Measurements from ENCODE around the gene GAS2L1. TPM values are rescaled to one million over a fixed set of nuclear protein-coding genes. Genes with fewer than 3 reads are reported as not detected.
"Not testable (repeated sequence)": the region's sequence is repeated elsewhere in the genome, so short reads cannot be mapped to it uniquely, and the experiment has no call there.

Gene GAS2L1
- total and polyA plus RNA-seq, 2 donors, result 4.8 to 33.7 TPM

DNA sequence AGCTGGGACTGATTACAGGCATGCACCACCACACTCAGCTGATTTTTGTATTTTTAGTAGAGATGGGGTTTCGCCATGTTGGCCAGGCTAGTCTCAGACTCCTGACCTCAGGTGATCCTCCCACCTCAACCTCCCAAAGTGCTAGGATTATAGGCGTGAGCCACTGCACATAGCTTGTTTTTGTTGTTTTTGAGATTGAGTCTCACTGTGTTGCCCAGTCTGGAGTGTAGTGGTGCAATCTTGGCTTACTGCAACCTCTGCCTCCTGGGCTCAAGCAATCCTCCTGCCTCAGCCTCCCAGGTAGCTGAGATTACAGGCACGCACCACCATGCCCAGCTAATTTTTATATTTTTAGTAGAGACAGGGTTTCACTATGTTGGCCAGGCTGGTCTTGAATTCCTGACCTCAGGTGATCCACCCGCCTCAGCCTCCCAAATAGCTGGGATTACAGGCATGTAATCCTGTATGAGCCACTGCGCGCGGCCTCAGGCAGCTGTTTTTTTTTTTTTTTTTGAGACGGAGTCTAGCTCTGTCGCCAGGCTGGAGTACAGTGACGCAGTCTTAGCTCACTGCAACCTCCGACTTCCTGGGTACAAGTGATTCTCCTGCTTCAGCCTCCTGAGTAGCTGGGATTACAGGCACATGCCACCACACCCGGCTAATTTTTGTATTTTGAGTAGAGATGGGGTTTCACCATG lies 50.9 kb downstream of the GAS2L1 start:
- not testable (repeated sequence) for H3K36me3 ChIP-seq (ENCODE audit: insufficient read depth); DNase-seq (ENCODE audit: extremely low spot score); H3K4me3 ChIP-seq (ENCODE audit: low read depth, low read length); H3K27ac ChIP-seq (ENCODE audit: low read depth); H3K4me1 ChIP-seq (ENCODE audit: insufficient read depth)
- WGBS, result 94% methylated on average over 12 of the region's 12 CpGs

- no peaks in the 10 kb centered on the region for H3K36me3 ChIP-seq (ENCODE audit: insufficient read depth)
- no peak overlapping the region for H3K27ac ChIP-seq (ENCODE audit: low read depth)
- no peaks in the 10 kb centered on the region for H3K4me1 ChIP-seq (ENCODE audit: insufficient read depth)
- no peak for DNase-seq (ENCODE audit: extremely low spot score)
- no peak overlapping the region for H3K4me3 ChIP-seq (ENCODE audit: low read depth, low read length)
- 22% methylated on average over 9 of the region's 9 CpGs for WGBS
Observed at GRCh38 chr22:29359469-29359868, 53.0 kb downstream of the GAS2L1 start.

Small RNA genes lying within 50 kb of the gene (small RNA-seq; reads per million reads assigned to genes)
- not detected for gene MIR3653

Other genes with a start within 250 kb of the GAS2L1 start
- not detected for gene C22orf31, start 244.8 kb upstream of the GAS2L1 start, total RNA-seq
- gene C22orf31, start 244.8 kb upstream of the GAS2L1 start, polyA plus RNA-seq, result not detected
- gene KREMEN1, start 233.6 kb upstream of the GAS2L1 start, total RNA-seq, result 10.1 TPM
- gene KREMEN1, start 233.6 kb upstream of the GAS2L1 start, polyA plus RNA-seq, result 16.7 TPM
- gene EMID1, start 100.8 kb upstream of the GAS2L1 start, total RNA-seq, result 9.4 TPM
- gene EMID1, start 100.8 kb upstream of the GAS2L1 start, polyA plus RNA-seq, result 7.0 TPM
- gene RHBDD3, start 38.7 kb upstream of the GAS2L1 start, total RNA-seq, result 11.7 TPM
- 26.9 TPM for gene RHBDD3, start 38.7 kb upstream of the GAS2L1 start, polyA plus RNA-seq
- 98.6 TPM for gene EWSR1, start 38.4 kb upstream of the GAS2L1 start, total RNA-seq
- 143 TPM for gene EWSR1, start 38.4 kb upstream of the GAS2L1 start, polyA plus RNA-seq
- gene RASL10A, start 9.0 kb downstream of the GAS2L1 start, total RNA-seq, result 0.58 TPM
- 2.0 TPM for gene RASL10A, start 9.0 kb downstream of the GAS2L1 start, polyA plus RNA-seq
- gene AP1B1, start 81.9 kb downstream of the GAS2L1 start, total RNA-seq, result 41.9 TPM
- 40.0 TPM for gene AP1B1, start 81.9 kb downstream of the GAS2L1 start, polyA plus RNA-seq
- not detected for gene RFPL1, start 131.9 kb downstream of the GAS2L1 start, total RNA-seq
- not detected for gene RFPL1, start 131.9 kb downstream of the GAS2L1 start, polyA plus RNA-seq
- 0.90 TPM for gene NEFH, start 173.6 kb downstream of the GAS2L1 start, total RNA-seq
- gene NEFH, start 173.6 kb downstream of the GAS2L1 start, polyA plus RNA-seq, result 1.1 TPM
- 30.6 TPM for gene THOC5, start 247.1 kb downstream of the GAS2L1 start, total RNA-seq
- 55.8 TPM for gene THOC5, start 247.1 kb downstream of the GAS2L1 start, polyA plus RNA-seq